Esophagus muscularis mucosa (tissue), 4 donors: ENCODE data around the gene GARIN5B. TPM values are rescaled to one million over a fixed set of nuclear protein-coding genes. Genes with fewer than 3 reads are reported as not detected.
A peak's percentile ranks its signal among the peaks of the same experiment; 100 is the strongest.

ENCODE experiments used
- DNase-seq: peaks from one replicate; pipeline ENCODE4 v3.0.0-alpha.2; 2017; ENCODE audit errors: extremely low spot score
- H3K27ac ChIP-seq, 4 donors: fragments of 200-600 bp; sonication (generic); replicated peaks in 1 of 4; 1 replicate in 3 of 4; 2 replicates in 1 of 4; pipeline ENCODE4 v1.5.1; 2016 to 2019; ENCODE audit warnings: mild to moderate bottlenecking in 1 of 4
- H3K27me3 ChIP-seq, 4 donors: fragments of 200-600 bp; sonication (generic); one replicate each; pipeline versions ENCODE4 v1.5.1 to v1.6.0; 2016 to 2019
- H3K36me3 ChIP-seq, 4 donors: fragments of 200-600 bp; sonication (generic); one replicate each; pipeline ENCODE4 v1.5.1; 2016 to 2019
- H3K4me1 ChIP-seq, 4 donors: fragments of 200-600 bp; sonication (generic); one replicate each; pipeline ENCODE4 v1.5.1; 2016 to 2019
- H3K4me3 ChIP-seq, 4 donors: fragments of 200-600 bp; sonication (generic); 1 replicate in 2 of 4; 2 replicates in 2 of 4; pipeline ENCODE4 v1.5.1; 2016 to 2019; ENCODE audit warnings: mild to moderate bottlenecking in 4 of 4, moderate library complexity in 1 of 4
- H3K9me3 ChIP-seq, 4 donors: fragments of 200-600 bp; sonication (generic); 1 replicate in 3 of 4; 2 replicates in 1 of 4; pipeline ENCODE4 v1.5.1; 2016 to 2019
- CTCF ChIP-seq, 3 experiments: fragments of 200-600 bp in 2 of 3; fragments of 450-650 bp in 1 of 3; sonication (generic) in 2 of 3; IDR thresholded peaks; one replicate each; pipeline ENCODE4 v1.5.1; 2017 to 2019; ENCODE audit warnings: antibody characterized with exemption in 3 of 3, mild to moderate bottlenecking in 2 of 3, moderate library complexity in 1 of 3
- EP300 ChIP-seq: sonication (generic); formaldehyde crosslinking; IDR thresholded peaks from one replicate; pipeline ENCODE4 v1.6.1; 2017; ENCODE audit warnings: antibody characterized with exemption
- POLR2A ChIP-seq: fragments of 450-650 bp; IDR thresholded peaks from one replicate; pipeline ENCODE4 v1.6.1; 2017; ENCODE audit warnings: antibody characterized with exemption, moderate library complexity, mild to moderate bottlenecking, low read depth
- POLR2AphosphoS5 ChIP-seq, 2 donors: sonication (generic); formaldehyde crosslinking; IDR thresholded peaks; one replicate each; pipeline ENCODE4 v1.6.1; 2017; ENCODE audit warnings: antibody characterized with exemption in 2 of 2
- WGBS: methylation state at CpG from one replicate; pipeline ENCODE4 v1.1.5; 2018; 5-methylcytosine and 5-hydroxymethylcytosine counted together
- intact Hi-C: fragments of 100-400 bp; cut with DNase I; formaldehyde crosslinking; loops from one replicate; pipeline ENCODE4 v1.15.1; 2023
- total RNA-seq, 4 donors: library from RNA; depleted of rRNA; stranded (reverse); fragments of >200 nt; gene quantifications; one replicate each; pipeline versions ENCODE4 v1.1.0 to v1.2.1, GENCODE V29; 2016

GARIN5B gene
- total RNA-seq, 4 donors from 2014 or later, result not detected

GRCh38 chr19:55325172-55325571 lies 37.9 kb downstream of the GARIN5B start, which contains the start of gene TMEM150B:
Gene TMEM150B (minus strand): TSS chr19:55325341. CDS start chr19:55321036, 4,305 bp downstream.
- H3K4me3 ChIP-seq, result no peak within 1 kb of the TSS
- H3K27me3 ChIP-seq, result peaks cover 0 to 24% (median 1%) of the 10 kb centered on the region in 4 donors
- H3K27ac ChIP-seq, result peak within 1 kb of the TSS in 2 of 4 donors; percentile 11 to 43
- no peaks in the 10 kb centered on the region for H3K4me1 ChIP-seq
- H3K36me3 ChIP-seq, result no peaks in the 10 kb centered on the region
- intact Hi-C loops, result no loop called here
- H3K9me3 ChIP-seq, result no peaks in the 10 kb centered on the region
- no peak for DNase-seq
- no peak for TF ChIP-seq POLR2AphosphoS5 (IDR thresholded peaks at IDR 0.05)
- TF ChIP-seq POLR2A, result no peak
- TF ChIP-seq CTCF (IDR thresholded peaks at IDR 0.05), result no peak
- no peak for TF ChIP-seq EP300
- WGBS, result 80% methylated on average over 13 of the region's 14 CpGs

GRCh38 chr19:55324662-55325061 lies 38.4 kb downstream of the GARIN5B start:
- intact Hi-C loops, result no loop called here
- Histone ChIP-seq H3K4me1 (peaks cover 0 to 5% (median 0%) of the 10 kb centered on the region in 4 donors), H3K27me3 (peaks cover 0 to 27% (median 2%) of the 10 kb centered on the region in 4 donors), H3K4me3 (no peak overlapping the region), H3K9me3 (no peaks in the 10 kb centered on the region), H3K36me3 (no peaks in the 10 kb centered on the region), H3K27ac (peak overlapping the region in 1 of 4 donors; percentile 43)
- TF ChIP-seq EP300 (no peak), CTCF (IDR thresholded peaks at IDR 0.05) (no peak), POLR2A (no peak), POLR2AphosphoS5 (IDR thresholded peaks at IDR 0.05) (no peak)
- DNase-seq, result no peak
- WGBS, result 88% methylated on average over 6 of the region's 6 CpGs

- TF ChIP-seq CTCF (IDR thresholded peaks at IDR 0.05) (no peak), EP300 (no peak)
- Histone ChIP-seq H3K9me3 (no peaks in the 10 kb centered on the region), H3K4me3 (no peak overlapping the region), H3K27ac (no peak overlapping the region), H3K27me3 (peaks cover 0 to 30% (median 2%) of the 10 kb centered on the region in 4 donors), H3K36me3 (no peaks in the 10 kb centered on the region), H3K4me1 (peaks cover 0 to 5% (median 0%) of the 10 kb centered on the region in 4 donors)
- 45% methylated on average over 9 of the region's 12 CpGs for WGBS
- intact Hi-C loops, result no loop called here
- no peak for DNase-seq
These were observed 40.7 kb downstream of the GARIN5B start for GRCh38 chr19:55322204-55322885.

GRCh38 chr19:55321466-55322137 lies 41.5 kb downstream of the GARIN5B start:
- H3K27ac ChIP-seq, result no peak overlapping the region
- peaks cover 0 to 30% (median 2%) of the 10 kb centered on the region in 4 donors for H3K27me3 ChIP-seq
- 80% methylated on average over 7 of the region's 9 CpGs for WGBS
- no peak for DNase-seq
- peaks cover 0 to 5% (median 0%) of the 10 kb centered on the region in 4 donors for H3K4me1 ChIP-seq
- H3K4me3 ChIP-seq, result no peak overlapping the region
- no peaks in the 10 kb centered on the region for H3K36me3 ChIP-seq
- H3K9me3 ChIP-seq, result no peaks in the 10 kb centered on the region
- no peak for TF ChIP-seq POLR2A
- TF ChIP-seq POLR2AphosphoS5 (IDR thresholded peaks at IDR 0.05), result no peak
- TF ChIP-seq EP300, result no peak
- no peak for TF ChIP-seq CTCF (IDR thresholded peaks at IDR 0.05)
- intact Hi-C loops, result no loop called here
